ENCODE measurements around the gene DAPK2.

The DAPK2 gene

DNA sequence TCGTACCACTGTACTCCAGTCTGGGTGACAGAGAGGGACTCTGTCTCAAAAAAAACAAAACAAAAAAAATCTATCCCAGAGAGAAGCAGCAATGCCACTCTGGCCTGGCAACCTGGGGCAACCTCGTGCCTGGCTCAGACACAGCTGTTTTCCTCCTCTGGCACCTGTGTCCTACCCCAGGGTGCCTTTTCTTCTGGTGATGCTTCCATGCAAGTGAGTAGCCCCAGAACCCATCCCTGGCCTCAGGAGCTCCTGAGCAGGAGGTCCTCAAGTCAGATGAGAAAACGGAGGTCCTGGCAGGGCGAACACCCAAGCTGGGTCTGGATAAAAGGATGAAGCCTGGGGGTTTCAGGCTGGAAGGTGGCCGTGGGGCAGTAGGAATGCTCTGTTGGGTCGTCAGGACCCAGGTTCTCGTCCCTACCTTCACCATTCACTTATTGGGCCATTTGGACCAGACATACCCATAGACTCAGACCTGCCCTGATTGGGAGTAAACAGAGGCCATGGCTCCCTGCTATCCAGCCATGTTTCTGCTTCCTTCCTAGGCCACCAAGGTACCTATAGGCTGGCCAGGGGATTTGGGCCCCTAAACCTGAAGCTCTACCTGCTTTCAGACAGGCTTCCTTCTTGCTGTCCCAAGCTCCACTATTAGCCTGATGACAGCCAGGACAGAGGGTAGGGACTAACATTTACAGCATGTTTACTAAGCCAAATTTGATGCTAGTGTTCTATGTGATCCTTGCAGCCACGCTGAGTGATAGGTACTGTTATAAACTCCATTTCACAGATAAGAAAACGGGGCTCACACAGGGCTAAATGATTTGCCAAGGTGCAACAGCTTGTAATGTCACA lies 102.2 kb downstream of the DAPK2 start:
- no peak for DNase-seq (ENCODE audit: low read depth, low spot score)

DNA sequence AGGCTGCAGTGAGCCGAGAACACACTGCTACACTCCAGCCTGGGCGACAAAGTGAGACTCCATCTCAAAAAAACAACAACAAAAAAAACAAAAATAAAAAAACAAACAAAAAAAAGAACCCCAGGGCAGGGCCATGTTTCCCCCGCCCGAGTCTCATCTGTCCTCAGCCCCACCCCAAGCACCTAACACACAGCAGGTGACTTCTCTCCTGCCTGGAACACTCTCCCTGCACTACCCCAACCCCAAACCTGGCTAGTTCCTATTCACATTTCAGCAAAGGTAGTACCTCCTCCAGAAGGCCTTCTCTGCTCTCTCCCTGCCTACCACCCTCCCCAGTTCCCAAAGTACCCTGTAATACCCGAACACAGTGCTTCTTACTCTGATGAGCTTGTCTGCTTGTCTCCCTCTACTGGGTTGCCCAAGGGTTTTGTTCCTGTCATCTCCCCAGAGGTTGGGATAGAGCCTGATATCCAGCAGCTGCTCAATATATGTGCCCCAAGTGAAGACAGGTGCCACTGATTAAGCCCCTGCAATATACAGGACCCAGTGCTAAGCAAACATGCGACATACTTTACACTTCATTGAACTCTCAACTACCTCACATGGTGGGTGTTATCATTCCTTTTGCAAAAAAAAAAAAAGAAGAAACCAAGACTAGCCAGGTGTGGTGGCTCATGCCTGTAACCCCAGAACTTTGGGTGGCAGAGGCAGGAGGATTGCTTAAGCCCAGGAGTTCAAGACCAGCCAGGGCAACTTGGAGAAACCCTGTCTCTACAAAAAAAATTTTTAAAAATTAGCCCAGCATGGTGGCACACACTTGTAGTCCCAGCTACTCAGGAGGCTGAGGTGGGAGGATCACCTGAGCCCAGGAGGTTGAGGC lies 103.6 kb downstream of the DAPK2 start:
- no peak for DNase-seq (ENCODE audit: low read depth, low spot score)

DNA sequence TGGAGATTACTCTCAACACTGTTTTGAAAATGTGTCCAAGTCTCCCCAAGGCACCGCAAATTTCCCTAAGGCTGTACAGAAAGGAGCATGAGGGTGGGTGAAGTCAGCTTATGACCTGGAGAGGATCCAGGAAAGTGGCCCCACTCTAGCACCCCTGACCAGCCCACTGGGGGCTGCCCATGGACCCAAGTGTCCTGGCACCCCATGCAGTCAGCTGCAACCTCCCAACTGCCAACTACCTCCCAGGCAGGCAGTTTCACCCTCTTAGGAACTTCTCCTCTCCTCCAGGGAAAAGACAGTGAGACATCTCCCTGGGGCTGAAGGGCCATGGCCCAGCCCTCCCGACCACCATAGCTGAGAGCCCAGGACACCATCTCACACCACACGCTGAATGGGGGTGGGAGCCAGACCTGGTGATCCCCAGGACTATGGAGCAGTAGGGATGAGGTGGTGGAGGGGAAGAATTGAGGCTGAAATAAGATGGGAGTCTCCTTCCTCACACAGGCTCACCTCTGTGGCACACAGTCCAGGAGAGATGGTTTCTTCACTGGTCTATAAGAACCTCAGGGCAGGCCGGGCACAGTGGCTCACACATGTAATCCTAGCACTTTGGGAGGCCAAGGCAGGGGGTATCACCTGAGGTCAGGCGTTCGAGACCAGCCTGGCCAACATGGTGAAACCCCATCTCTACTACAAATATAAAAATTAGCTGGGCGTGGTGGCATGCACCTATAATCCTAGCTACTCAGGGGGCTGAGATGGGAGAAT lies 104.4 kb downstream of the DAPK2 start:
- no peak for DNase-seq (ENCODE audit: low read depth, low spot score)

DNA sequence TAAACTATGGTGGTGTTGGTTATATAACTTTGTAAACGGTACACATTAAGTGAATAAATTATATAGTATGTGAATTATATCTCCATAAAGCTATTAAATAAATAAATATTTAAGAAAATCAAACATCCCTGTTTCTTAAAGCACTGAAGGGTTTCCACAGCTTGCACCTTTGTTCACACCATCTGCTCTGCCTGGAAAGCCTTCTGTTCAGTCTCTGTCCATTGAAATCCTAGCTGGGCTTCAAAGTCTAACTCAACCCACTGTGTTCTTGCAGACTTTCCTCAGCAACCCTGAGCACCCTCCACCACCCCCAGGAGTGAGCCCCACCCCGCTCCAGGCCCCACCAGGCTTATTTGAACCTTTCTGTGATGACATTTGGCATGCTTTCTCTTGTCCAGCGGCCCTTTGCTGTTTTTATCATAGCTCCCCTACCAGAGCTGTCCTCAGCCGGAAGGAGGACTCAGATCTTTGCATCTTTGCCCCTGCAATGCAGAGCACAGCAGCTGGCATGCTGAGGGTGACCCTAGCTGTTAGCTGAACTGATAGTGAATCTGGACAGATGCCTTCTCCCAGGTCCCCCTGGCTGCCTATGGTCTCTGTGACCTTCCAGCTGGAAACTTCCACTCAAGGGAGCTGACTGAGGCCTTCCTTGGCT lies 105.2 kb downstream of the DAPK2 start:
- DNase-seq (ENCODE audit: low read depth, low spot score) = no peak

DNA sequence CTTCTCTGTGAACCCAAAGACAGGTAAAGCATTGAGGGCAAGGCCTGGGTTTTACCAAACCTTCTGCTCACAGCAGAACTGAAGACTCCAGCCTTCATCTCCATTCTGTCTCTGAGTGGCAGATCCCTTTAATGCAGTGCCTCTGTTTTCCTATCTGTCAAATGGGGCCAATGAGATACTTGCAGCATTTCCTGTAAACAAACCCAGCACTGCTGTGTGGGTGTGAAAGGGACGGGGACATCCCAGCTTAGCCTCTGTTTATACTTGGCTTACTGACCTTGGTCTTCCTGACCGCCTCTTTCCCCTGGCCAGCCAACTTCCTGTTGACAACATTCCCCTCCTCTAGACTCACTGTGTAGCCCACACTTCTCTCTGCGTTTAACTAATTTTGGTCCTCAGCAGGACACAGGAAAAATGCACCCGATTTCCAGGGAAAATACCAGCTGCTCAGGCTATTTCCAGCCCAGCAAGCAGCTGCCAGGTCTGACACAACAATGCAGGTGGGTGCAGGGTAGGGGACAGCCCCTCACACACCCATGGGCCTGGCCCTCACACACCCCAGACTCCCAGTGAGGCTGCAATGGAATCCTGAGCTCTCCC lies 106.7 kb downstream of the DAPK2 start:
- DNase-seq (ENCODE audit: low read depth, low spot score) = peak; percentile 49

DNA sequence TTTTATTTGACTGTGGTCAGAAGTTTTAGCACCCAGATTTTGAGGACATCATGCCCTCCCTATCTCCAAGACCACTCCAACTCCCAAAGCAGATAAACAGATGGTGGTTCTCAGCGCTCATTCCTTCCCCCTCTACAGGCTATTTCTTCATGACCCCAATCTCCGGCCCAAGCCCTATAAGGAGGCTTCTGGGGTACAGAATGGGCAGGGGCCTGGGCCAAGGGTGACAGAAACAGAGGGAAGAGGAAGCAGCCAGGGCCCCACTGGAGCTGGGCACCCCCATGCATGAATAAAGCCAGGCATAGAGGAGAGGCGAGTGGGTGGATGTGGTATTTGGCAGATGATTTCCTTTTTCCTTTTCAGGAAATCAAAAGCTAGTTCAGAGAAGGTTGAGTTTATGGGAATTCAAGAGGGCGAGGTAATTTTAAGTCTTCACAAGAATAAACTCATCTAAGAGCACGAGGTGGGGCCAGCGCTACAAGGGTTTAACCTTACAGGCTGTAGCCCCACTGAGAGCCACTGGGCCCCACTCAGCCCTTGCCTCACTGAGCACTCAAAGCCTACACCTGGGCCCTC lies 107.7 kb downstream of the DAPK2 start:
- DNase-seq (ENCODE audit: low read depth, low spot score) = no peak

DNA sequence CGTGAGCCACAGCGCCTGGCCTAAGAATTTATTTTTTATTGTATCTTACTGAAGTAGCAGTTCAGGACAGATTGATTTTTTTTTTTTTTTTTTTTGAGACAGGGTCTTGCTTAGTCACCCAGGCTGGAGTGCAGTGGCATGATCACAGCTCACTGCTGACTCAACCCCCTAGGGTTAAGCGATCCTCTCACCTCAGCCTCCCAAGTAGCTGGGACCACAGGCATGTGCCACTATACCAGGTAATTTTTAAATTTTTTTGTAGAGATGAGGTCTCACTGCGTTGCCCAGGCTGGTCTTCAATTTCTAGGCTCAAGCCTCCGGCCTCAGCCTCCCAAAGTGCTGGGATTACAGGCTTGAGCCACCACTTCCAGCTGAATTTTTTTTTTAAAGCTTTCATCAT lies 112.8 kb downstream of the DAPK2 start:
- peak; percentile 36 for DNase-seq (ENCODE audit: low read depth, low spot score)

DNA sequence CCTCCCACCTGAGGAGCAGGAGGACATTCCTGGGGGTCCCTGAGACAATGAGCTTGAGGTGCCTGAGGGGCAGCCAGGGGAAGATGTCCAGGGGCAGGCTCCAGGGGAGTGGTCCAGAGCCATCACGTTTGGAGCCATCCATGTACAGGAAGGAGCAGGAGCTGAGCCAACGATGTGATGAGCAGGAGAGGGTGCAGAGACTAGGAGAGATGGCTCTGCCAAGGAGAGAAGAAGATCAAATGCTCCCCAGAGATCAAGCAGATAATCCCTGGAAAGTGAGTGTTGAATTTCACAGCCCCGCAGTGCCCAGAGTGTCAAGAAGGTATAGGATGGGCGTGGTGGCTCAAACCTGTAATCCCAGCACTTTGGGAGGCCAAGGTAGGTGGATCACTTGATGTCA lies 114.7 kb downstream of the DAPK2 start:
- DNase-seq (ENCODE audit: low read depth, low spot score) = no peak

DNA sequence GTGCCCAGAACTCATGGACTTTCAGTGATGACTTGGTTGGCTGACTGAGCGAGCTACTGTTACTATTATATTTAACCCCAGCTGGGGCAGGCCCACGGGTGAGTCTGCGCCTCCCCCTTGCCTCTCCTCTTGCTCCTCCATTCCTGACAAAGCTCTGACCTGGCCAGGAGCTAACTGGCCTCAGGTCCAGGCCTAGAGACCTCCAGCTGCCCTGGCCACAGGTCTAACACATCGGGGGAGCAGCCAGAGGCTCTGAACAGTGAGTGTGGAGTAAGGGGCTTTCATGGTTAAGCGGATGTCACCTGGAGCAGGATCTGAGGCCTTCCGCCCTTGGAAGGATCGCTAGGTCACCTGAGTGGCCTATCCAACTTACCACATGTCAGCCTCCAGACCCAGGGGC lies 116.3 kb downstream of the DAPK2 start:
- no peak for DNase-seq (ENCODE audit: low read depth, low spot score)

DNA sequence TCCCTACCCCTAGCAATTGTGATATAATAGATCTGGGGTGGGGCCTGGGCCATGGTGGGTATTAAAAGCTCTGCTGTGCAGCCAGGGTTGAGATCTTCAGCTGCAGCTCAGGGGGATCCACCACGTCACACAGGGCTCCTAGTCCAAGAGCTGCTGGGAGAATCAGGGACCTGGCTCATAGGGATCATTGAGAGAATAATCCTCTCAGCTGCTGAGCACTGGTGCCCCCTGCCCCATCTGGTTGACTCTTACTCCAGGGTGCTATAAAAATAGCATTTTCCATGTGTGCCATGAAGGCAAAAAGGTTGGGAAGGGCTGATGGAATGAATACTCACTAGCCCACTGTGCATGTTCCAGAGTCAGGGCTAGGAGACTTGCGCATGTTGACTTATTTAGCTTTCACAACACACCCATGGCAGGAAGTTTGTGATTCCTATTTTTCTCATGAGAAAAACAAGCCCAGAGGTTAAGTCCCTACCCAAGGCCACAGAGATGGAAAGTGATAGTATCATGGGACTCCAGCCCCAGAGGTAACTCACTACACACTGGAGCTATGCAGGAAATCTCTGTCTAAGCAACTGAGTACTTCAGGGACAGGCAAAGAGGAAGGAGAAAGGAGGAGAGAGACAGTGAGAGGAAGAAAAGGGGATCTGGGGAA lies 118.0 kb downstream of the DAPK2 start:
- DNase-seq (ENCODE audit: low read depth, low spot score) = no peak

DNA sequence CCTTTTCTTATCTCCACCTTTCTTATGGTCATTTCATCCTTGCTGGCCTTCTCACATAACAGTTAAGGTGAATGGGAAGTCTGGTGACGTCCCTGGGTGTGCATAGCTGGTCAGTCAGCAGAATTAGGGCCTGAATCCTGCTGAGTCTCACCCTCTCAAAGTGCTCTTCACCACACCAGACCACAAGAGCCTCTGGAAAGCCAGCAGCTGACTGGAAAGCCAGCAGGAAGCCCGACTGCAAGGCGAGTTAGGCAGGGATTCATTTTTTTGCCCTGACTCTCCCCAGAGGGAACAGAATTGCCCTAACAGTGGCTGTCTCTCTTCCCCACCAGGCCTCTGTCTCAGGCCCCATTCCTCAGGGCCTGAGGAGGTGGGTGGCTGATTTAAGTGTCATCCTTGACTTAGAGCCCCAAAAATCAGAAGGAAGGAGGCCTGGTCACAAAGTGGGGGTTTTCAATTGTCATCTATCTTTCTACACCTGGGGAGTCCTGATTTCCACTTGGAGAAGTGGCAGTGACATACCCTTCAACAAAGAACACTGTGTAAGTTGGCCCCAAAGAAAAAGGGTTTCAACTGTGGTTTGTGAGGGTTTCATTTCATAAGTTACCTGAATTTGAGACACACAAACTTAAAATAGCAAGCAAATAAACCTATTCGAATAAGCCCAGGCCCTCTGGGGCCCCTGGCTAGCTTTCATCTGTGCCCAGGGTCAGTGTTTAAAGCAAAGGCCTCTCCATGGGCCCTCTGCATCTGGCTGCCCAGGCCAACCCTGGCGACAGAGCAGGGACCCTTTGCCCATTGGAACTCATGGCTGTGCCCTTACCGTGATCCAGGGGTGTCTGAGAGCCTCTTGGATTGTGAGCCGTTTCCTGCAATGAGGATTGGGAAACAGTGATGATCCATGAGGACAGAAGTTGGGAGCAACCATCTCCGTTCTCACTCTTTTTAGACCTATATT lies 122.0 kb downstream of the DAPK2 start:
- peak; percentile 25 for DNase-seq (ENCODE audit: low read depth, low spot score)

DNA sequence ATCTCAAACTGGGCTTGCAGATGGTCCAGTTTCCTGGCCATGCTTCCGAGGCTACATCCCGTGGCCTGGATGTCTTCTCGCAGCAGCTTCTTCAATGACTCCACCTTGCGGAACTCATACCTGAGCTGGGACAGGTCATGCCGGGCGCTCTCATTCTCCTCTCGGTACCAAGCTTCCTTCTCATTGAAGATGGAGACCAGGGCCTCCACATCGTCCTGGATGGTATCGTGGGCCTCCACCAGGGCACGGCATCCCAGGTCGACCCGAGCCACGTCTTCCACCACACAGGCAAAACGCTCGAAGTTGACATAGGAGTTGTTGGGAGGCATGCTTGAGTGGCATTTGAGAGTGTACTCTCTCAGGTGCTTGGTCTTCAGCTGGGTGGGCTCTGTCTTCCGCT lies 123.4 kb downstream of the DAPK2 start:
- no peak for DNase-seq (ENCODE audit: low read depth, low spot score)

DNA sequence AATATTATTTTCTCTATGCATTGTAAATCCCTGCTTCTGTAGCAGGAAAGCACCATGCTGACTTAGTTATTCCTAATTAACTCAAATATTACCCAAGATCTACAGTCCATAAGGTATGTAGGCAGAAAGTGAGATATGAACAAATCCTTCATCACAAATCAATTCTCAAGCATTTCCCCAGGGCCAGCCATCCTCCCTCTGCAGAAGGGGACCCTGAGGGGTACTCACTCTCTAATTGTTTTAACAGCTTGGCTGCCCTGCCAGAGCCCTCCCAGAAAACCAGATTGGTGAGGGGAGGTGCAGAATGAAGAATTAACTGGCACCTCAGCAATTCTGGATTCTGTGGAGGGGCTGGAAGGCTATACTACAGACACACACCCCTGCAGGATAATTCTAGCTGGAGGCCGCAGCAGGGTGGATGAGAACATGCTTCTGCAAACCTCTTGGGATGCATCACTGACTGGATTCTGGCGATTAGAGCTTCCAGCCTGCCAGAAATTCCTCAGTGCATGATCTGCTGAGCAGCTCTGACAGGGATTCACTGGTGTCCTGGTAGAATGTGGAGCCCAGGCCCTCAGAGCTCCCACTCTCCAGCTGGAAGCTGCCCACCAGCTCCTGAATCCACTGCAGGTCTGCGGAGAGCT lies 123.9 kb downstream of the DAPK2 start:
- no peak for DNase-seq (ENCODE audit: low read depth, low spot score)

DNA sequence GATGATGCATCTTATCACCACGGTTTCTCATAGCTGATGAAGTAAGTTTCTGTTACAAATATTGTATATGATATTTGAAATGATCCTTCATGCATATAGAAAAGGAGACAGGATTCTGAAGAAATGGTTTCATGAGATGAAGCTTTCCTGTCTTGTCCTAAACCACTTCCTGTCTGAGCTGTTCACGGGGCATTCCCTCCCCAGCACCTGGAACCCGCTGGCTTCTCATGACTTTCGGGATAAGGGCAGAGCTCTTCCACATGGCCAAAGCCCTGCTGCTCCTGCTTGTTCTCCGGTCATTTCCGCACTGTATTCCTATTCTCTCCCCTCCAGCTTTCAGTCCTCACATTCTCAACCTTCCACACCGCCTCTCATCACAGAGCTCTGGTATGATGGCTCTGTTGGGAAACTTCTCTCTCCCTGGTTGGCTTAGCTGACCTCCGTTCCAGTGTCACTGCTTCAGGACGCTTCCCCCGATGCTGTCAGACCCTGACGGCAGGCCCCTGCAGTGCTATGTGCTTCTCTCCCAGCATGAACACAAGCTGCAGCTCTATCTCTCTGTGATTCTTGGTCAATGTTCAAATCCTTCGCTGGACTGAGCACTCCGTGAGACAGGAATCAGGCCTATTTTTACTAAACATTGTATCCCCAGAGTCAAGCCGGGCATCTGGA lies 125.6 kb downstream of the DAPK2 start:
- no peak for DNase-seq (ENCODE audit: low read depth, low spot score)

DNA sequence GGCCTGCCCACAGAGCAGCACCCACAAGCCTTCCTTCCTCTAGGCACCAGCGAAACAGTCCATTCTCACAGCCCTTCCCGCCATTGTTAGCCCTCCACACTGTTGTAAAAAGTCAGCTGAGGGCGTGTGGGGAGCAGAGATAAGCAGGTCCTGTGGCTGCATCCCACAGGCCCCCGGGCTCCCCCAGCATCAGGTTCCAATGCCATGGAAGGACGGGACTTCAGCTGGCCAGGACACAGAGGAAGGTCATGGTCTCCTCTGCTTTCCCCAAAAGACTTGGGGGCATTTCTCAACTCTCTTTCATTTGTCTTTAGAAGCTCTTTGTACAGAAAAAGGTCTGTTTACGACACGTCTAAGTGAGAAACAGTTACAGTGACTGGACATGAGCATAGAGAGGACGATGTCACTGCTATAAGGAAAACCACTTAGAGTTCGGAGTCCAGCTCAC lies 127.4 kb downstream of the DAPK2 start:
- no peak for DNase-seq (ENCODE audit: low read depth, low spot score)

DNA sequence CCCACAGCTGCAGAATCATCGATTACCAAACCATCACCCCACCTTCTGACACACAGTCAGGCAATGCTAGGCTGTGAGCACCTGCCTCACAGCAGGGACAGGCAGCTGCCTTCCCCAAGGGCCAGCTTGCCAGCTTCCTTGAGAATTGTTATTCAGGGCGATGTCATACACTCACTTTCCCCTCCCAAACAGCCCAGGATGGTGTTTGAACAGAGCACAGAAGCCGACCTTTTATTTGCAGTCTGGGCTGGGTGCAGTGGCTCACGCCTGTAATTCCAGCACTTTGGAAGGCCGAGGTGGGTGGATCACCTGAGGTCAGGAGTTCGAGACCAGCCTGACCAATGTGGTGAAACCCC lies 128.0 kb downstream of the DAPK2 start:
- DNase-seq (ENCODE audit: low read depth, low spot score) = no peak

DNA sequence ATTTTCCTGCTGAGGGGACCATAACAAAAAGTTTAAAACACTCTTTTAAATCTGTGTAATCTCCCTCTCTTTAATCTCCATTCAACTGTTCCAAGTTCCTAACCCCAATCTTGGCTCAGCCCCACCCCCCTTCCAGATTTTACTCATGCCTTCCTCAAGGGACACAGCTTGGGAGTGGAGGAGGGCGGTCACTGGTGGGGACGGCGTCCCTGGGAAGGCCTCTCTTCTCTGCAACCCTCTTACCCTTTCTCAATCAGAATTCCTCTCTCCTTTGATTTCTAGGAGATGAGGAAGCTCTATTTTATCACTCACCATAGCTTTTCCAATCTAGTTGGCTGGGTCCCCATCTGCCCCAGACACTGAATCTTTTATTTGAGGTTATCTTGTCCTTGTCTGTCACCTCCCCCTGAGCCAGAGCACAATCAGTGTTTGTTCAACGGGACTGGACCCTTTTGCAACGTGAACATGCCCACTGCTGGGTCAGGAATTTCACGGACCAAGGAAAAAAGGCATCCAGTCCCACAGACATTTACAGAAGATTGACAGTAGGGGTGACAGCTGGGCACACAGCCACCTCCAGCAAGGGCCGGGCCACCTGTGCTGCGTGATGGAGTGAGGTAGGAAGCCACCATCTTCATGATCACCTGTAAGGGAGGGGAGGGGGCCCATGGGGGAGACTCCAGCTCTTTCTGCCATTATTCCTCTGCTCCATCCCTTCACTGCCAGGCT lies 128.5 kb downstream of the DAPK2 start:
- DNase-seq (ENCODE audit: low read depth, low spot score) = no peak
